DOHH2 (cell line): ENCODE measurements around the gene VAPB.

ENCODE experiments used
- H3F3A ChIP-seq: fragments of 200-600 bp; sonication (generic), shearing (Covaris generic); 2 replicates; pipeline ENCODE4 v1.6.0; 2016; ENCODE audit warnings: antibody characterized with exemption, mild to moderate bottlenecking; ENCODE audit not compliant: control insufficient read depth, insufficient read depth
- H3K27ac ChIP-seq: fragments of 200-600 bp; sonication (generic); 2 replicates; pipeline ENCODE4 v1.5.1; 2014; ENCODE audit warnings: low read depth, mild to moderate bottlenecking, low read length, moderate library complexity
- H3K27me3 ChIP-seq: fragments of 200-600 bp; sonication (generic); 2 replicates; pipeline ENCODE4 v1.6.1; 2014; ENCODE audit warnings: mild to moderate bottlenecking, low read length, mixed read lengths; ENCODE audit not compliant: control insufficient read depth
- H3K36me3 ChIP-seq: fragments of 200-600 bp; sonication (generic); 2 replicates; pipeline ENCODE4 v1.6.1; 2014; ENCODE audit warnings: mild to moderate bottlenecking, low read length, moderate library complexity, mixed read lengths; ENCODE audit not compliant: control insufficient read depth
- H3K4me1 ChIP-seq: fragments of 200-600 bp; sonication (generic); 2 replicates; pipeline ENCODE4 v1.6.1; 2014; ENCODE audit warnings: mild to moderate bottlenecking, low read length, mixed read lengths; ENCODE audit not compliant: control insufficient read depth
- H3K4me2 ChIP-seq: fragments of 200-600 bp; sonication (generic); 2 replicates; pipeline ENCODE4 v1.6.0; 2014; ENCODE audit warnings: mild to moderate bottlenecking, low read length, moderate library complexity
- H3K4me3 ChIP-seq: fragments of 200-600 bp; sonication (generic); 2 replicates; pipeline ENCODE4 v1.5.1; 2014; ENCODE audit warnings: mild to moderate bottlenecking, low read length, mixed read lengths
- H3K79me2 ChIP-seq: fragments of 200-600 bp; sonication (generic); 2 replicates; pipeline ENCODE4 v1.6.1; 2014; ENCODE audit warnings: mild to moderate bottlenecking, low read length, mixed read lengths; ENCODE audit not compliant: control insufficient read depth
- H3K9me2 ChIP-seq: fragments of 200-600 bp; sonication (generic); replicated peaks from 2 replicates; pipeline ENCODE4 v1.6.1; 2014; ENCODE audit warnings: mild to moderate bottlenecking, low read length, mixed read lengths; ENCODE audit not compliant: control insufficient read depth
- H3K9me3 ChIP-seq: fragments of 200-600 bp; sonication (generic); 2 replicates; pipeline ENCODE4 v1.6.1; 2014; ENCODE audit warnings: antibody characterized with exemption, low read length, mixed read lengths; ENCODE audit not compliant: control insufficient read depth, insufficient read depth
- H4K20me1 ChIP-seq: fragments of 200-600 bp; sonication (generic); 2 replicates; pipeline ENCODE4 v1.6.0; 2014; ENCODE audit warnings: low read depth, mild to moderate bottlenecking, antibody characterized with exemption, low read length, moderate library complexity; ENCODE audit not compliant: control insufficient read depth, insufficient read depth
- EZH2phosphoT487 ChIP-seq: fragments of 200-600 bp; sonication (generic); IDR thresholded peaks from 2 replicates; pipeline ENCODE4 v1.6.1; 2017; ENCODE audit warnings: borderline replicate concordance, mild to moderate bottlenecking, antibody characterized with exemption, low read length, moderate library complexity, mixed read lengths
- TF ChIP-seq, protein P1 (sequence below): fragments of 200-600 bp; sonication (generic); IDR thresholded peaks from one replicate; pipeline ENCODE4 v1.5.1; 2014; ENCODE audit warnings: antibody characterized with exemption, mild to moderate bottlenecking, low read depth, low read length; ENCODE audit not compliant: poor library complexity, severe bottlenecking

VAPB gene, protein sequence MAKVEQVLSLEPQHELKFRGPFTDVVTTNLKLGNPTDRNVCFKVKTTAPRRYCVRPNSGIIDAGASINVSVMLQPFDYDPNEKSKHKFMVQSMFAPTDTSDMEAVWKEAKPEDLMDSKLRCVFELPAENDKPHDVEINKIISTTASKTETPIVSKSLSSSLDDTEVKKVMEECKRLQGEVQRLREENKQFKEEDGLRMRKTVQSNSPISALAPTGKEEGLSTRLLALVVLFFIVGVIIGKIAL

DNA sequence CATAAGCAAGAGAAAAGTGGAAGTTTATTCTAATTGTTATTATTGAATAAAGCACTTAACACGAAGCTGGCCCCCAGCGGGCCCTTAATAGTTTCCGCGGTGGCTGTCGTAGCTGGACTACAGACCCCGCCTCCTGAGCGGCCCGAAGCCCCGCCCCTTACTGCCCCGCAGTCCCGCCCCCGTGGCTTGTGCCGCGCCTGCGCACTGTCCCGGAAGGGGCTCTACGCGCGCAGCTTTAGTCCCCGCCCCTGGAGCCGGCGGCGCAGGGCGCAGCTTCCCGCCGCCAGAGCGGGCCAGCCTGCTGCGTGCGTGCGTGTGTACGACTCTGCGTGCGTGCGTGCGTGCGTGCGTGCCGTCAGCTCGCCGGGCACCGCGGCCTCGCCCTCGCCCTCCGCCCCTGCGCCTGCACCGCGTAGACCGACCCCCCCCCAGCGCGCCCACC, at the start of gene VAPB:
TSS of gene VAPB (plus strand) at position 348 of the 442 bp plus-strand sequence. CDS start 231 bp downstream, outside the sequence.
- Histone ChIP-seq H3K9me3 (no peaks in the 10 kb centered on the region), H3F3A (no peaks in the 10 kb centered on the region), H3K27me3 (no peaks in the 10 kb centered on the region), H3K4me1 (peaks cover 29% of the 10 kb centered on the region), H3K79me2 (peaks cover 48% of the 10 kb centered on the region), H4K20me1 (peaks cover 19% of the 10 kb centered on the region; the same call in 1 of the 2 replicates), H3K36me3 (peaks cover 46% of the 10 kb centered on the region), H3K27ac (peak within 1 kb of the TSS; percentile 55), H3K9me2 (no peaks in the 10 kb centered on the region), H3K4me2 (peak within 1 kb of the TSS; percentile 91), H3K4me3 (peak within 1 kb of the TSS; percentile 85)
- TF ChIP-seq, protein P1, sequence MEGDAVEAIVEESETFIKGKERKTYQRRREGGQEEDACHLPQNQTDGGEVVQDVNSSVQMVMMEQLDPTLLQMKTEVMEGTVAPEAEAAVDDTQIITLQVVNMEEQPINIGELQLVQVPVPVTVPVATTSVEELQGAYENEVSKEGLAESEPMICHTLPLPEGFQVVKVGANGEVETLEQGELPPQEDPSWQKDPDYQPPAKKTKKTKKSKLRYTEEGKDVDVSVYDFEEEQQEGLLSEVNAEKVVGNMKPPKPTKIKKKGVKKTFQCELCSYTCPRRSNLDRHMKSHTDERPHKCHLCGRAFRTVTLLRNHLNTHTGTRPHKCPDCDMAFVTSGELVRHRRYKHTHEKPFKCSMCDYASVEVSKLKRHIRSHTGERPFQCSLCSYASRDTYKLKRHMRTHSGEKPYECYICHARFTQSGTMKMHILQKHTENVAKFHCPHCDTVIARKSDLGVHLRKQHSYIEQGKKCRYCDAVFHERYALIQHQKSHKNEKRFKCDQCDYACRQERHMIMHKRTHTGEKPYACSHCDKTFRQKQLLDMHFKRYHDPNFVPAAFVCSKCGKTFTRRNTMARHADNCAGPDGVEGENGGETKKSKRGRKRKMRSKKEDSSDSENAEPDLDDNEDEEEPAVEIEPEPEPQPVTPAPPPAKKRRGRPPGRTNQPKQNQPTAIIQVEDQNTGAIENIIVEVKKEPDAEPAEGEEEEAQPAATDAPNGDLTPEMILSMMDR, result no peak
- no peak for TF ChIP-seq EZH2phosphoT487

GRCh38 chr20:58339741-58340140, 49.3 kb upstream of the VAPB start:
- TF ChIP-seq, protein P1, result no peak
- TF ChIP-seq EZH2phosphoT487, result no peak
- H3K27ac ChIP-seq, result no peak overlapping the region
- peaks cover 25% of the 10 kb centered on the region for H3K79me2 ChIP-seq
- H3K4me2 ChIP-seq, result no peak overlapping the region
- no peaks in the 10 kb centered on the region for H4K20me1 ChIP-seq
- no peaks in the 10 kb centered on the region for H3K9me2 ChIP-seq
- H3K4me1 ChIP-seq, result no peaks in the 10 kb centered on the region
- 0 out of 2 replicates have a peak, but pooled peaks cover 5% of the 10 kb centered on the region for H3K36me3 ChIP-seq
- H3K4me3 ChIP-seq, result no peak overlapping the region
- H3K27me3 ChIP-seq, result no peaks in the 10 kb centered on the region
- H3F3A ChIP-seq, result no peaks in the 10 kb centered on the region
- no peaks in the 10 kb centered on the region for H3K9me3 ChIP-seq

- Histone ChIP-seq H3K4me2 (no peak overlapping the region), H3K9me3 (no peaks in the 10 kb centered on the region), H4K20me1 (no peaks in the 10 kb centered on the region), H3K4me1 (no peaks in the 10 kb centered on the region), H3K27ac (no peak overlapping the region), H3K79me2 (peaks cover 25% of the 10 kb centered on the region), H3K36me3 (peaks cover 7% of the 10 kb centered on the region; the same call in 1 of the 2 replicates), H3K4me3 (no peak overlapping the region), H3K9me2 (no peaks in the 10 kb centered on the region), H3K27me3 (no peaks in the 10 kb centered on the region), H3F3A (no peaks in the 10 kb centered on the region)
- no peak for TF ChIP-seq EZH2phosphoT487
- TF ChIP-seq, protein P1, result no peak
These were observed 48.9 kb upstream of the VAPB start for GRCh38 chr20:58340151-58340550.
